Fibroblast of pulmonary artery (primary cell): ENCODE data around the gene DMD.

Experiments used
- DNase-seq: peaks from one replicate; pipeline ENCODE4 v3.0.0-alpha.2; 2010; ENCODE audit warnings: low read depth
- H3K4me3 ChIP-seq: replicated peaks from 2 replicates; pipeline ENCODE4 v1.5.1; 2011; ENCODE audit warnings: low read depth, mild to moderate bottlenecking, control low read depth, low read length, moderate library complexity
- CTCF ChIP-seq: IDR thresholded peaks from 2 replicates; pipeline ENCODE4 v1.5.1; 2011; ENCODE audit warnings: mild to moderate bottlenecking, control low read depth, low read length, inconsistent platforms; ENCODE audit errors: missing control alignments

DMD gene

GRCh38 chrX:32483534-32484136, 727.7 kb downstream of the DMD start:
- TF ChIP-seq CTCF = peak; percentile 14
- no peak overlapping the region for H3K4me3 ChIP-seq
- DNase-seq = peak; percentile 1

- DNase-seq = no peak
These were observed 731.3 kb downstream of the DMD start for GRCh38 chrX:32480019-32480418.

GRCh38 chrX:32472364-32472763, 739.0 kb downstream of the DMD start:
- TF ChIP-seq CTCF = no peak
- no peak overlapping the region for H3K4me3 ChIP-seq
- no peak for DNase-seq

More at GRCh38 chrX:32480019-32480418, 731.3 kb downstream of the DMD start:
- no peak for TF ChIP-seq CTCF
- no peak overlapping the region for H3K4me3 ChIP-seq

GRCh38 chrX:32455704-32456103, 755.6 kb downstream of the DMD start:
- no peak for TF ChIP-seq CTCF
- DNase-seq = no peak
- H3K4me3 ChIP-seq = no peak overlapping the region

- no peak for TF ChIP-seq CTCF
- no peak overlapping the region for H3K4me3 ChIP-seq
- DNase-seq = no peak
These were observed 759.2 kb downstream of the DMD start for GRCh38 chrX:32451954-32452695.

- no peak for TF ChIP-seq CTCF
- DNase-seq = no peak
- no peak overlapping the region for H3K4me3 ChIP-seq
These were observed 762.4 kb downstream of the DMD start for GRCh38 chrX:32448945-32449344.
